Measurements from ENCODE around the gene BCLAF1.

BCLAF1 gene, protein sequence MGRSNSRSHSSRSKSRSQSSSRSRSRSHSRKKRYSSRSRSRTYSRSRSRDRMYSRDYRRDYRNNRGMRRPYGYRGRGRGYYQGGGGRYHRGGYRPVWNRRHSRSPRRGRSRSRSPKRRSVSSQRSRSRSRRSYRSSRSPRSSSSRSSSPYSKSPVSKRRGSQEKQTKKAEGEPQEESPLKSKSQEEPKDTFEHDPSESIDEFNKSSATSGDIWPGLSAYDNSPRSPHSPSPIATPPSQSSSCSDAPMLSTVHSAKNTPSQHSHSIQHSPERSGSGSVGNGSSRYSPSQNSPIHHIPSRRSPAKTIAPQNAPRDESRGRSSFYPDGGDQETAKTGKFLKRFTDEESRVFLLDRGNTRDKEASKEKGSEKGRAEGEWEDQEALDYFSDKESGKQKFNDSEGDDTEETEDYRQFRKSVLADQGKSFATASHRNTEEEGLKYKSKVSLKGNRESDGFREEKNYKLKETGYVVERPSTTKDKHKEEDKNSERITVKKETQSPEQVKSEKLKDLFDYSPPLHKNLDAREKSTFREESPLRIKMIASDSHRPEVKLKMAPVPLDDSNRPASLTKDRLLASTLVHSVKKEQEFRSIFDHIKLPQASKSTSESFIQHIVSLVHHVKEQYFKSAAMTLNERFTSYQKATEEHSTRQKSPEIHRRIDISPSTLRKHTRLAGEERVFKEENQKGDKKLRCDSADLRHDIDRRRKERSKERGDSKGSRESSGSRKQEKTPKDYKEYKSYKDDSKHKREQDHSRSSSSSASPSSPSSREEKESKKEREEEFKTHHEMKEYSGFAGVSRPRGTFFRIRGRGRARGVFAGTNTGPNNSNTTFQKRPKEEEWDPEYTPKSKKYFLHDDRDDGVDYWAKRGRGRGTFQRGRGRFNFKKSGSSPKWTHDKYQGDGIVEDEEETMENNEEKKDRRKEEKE

DNA sequence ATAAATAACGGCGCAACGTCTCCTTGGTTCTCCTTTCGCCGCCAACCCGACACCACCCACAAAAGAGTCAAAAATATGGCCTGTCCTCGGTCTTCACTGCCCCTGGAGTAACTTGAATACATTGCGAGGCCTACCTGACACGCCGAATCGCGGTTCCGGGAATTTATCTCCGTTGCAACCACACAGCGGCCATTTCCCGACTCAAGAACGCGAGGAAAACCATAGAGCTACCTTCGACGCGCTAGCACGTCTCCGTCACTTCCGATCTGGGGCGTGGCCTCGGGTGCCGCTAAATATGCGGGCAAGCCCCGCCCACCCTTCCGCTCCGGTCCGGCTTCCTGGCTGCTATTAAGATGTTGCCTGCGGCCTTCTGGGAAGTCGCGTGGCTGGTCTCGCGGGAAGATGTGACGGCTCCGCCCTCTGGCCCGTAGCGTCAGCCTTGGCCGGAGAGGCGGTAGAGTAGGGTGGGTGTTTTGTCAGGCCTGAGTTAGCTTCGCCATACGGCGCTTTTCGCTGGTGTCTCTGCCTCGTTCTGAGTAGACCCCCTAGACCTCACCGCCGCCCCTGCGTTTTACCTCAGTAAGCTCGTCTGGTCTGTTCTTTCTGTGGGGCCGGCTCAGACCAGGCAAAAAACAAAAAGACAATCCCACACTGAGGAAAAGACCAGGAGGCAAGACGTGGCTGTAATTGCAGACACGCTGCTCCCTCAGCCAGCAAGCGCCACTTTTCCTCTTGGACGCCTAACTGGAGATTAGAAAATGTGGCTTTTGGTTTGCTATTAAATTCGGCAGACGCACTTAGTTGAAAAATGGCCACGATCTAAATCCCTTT lies at the start of gene BCLAF1:
Gene BCLAF1 (minus strand): TSS at position 268 of the 831 bp plus-strand sequence. CDS start 9,980 bp downstream, outside the sequence.
- peak; percentile 98 to 99 for DNase-seq (ENCODE audit: low read depth in 2 of 2)

DNA sequence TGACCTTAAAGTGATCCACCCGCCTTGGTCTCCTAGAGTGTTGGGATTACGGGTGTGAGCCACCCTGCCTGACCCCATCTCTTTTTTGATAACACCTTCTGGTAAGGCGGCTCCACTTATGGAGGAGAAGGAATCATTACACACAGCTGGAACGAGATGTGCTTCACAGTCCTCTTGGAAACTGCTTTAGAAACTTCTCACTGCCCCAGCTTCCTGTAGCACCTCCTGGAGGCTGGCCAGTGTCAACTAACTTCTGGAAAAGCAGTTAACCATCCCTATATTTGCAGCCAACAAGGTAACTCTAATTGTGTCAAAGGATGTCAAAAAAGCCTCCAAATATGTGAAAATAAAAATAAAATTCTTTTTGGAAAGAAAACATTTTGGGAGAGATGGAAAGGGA lies 48.8 kb upstream of the BCLAF1 start:
- DNase-seq (ENCODE audit: low read depth in 2 of 2), result no peak

DNA sequence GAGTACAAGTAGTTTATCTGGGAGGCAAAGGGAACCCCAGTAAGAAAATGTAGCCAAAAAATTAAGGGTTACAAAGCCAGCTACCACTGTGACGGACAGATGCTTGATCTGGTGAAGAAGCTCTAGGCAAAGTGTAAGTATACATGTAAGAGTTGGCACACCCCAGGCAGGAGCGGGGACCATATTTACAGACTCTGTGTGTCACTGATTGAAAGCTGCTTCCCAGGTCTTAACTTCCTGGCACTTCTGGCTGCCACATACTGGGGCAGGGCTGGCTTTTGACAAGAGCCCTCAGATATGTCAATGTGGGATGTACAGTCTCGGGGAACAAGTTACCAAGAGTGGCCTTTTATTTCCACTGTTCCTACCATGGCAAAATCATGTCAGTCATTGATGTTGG lies 48.0 kb upstream of the BCLAF1 start:
- DNase-seq (ENCODE audit: low read depth in 2 of 2), result no peak

DNA sequence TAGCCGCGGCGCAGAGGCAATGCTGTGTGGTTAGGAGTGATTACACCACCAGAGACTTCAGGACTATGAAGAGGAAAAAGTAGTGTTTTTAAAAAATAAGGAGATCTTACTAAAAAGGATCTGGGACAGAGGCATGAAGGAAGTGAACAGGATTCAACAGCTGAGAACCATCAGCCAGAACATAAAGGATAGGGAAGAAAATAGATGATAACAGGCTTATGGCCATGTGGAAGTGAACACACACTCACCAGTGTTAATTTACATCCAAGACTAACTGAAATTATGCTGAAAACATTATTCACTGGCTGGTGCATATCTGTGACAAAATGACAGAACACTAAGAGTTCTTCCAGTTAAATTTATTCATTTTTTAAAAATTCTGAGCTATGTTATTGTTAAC lies 47.5 kb upstream of the BCLAF1 start:
- no peak for DNase-seq (ENCODE audit: low read depth in 2 of 2)

DNA sequence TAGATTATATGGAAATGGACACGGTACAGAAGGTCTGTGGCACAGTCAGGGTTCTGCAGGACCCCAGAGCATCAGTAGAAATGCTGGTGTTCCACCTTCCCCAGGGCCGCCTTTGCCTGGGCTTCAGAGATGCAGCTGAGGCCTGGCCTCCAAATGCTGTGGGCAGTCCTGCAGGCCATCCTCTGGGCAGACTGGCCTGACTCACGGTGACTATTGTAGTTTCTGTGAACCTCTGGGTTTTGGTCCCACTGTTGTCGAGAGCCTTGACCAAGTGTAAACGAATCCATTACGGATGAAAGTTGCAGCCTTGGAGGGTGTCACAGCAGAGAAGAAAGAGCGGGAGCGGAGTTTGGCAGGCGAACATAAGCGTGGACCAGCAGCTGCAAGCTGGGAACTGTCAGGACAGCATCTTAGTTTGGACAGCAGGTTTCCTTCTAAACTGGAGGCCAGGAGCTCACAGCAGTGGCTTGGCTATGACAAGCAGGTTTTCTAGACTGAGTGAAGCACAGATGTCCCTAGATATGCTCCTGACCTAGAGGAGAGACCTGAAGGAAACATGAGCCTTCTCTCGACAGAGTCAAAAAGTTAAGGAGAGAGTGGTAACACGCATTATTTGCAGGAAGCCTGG lies 46.2 kb upstream of the BCLAF1 start:
- no peak for DNase-seq (ENCODE audit: low read depth in 2 of 2)

DNA sequence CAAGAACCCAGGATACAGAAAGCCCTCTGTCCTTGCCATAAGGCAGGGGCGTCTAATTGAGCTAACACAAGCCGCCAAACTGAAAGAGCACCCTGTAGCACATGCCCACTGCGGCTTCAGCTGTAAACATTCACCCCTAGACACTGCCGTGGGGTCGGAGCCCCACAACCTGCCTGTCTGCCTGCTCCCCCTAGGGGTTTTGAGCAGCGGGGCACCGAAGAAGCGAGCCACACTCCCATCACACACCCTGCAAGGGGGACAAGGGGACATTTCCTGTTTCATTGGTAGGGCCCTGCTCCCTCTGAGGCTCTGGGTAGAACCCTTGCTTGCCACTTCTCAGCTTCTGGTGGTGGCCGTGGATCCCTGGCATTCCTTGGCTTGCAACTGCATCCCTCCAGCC lies 45.2 kb upstream of the BCLAF1 start:
- DNase-seq (ENCODE audit: low read depth in 2 of 2), result no peak

DNA sequence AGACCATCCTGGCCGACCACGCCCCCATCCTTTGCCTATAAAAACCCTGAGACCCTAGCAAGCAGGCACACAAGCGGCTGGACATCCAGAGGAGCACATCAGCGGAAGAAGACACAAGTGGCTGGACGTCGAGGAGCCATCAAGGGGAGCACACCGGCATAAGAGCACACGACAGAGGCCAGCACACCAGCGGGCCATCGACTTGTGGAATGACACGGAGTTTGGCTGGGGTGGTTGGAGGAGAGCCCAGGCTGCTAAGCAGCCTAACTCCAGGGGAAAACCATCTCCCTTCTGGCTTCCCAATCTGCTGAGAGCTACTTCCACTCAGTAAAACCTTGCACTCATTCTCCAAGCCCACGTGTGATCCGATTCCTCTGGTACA lies 44.8 kb upstream of the BCLAF1 start:
- no peak for DNase-seq (ENCODE audit: low read depth in 2 of 2)

DNA sequence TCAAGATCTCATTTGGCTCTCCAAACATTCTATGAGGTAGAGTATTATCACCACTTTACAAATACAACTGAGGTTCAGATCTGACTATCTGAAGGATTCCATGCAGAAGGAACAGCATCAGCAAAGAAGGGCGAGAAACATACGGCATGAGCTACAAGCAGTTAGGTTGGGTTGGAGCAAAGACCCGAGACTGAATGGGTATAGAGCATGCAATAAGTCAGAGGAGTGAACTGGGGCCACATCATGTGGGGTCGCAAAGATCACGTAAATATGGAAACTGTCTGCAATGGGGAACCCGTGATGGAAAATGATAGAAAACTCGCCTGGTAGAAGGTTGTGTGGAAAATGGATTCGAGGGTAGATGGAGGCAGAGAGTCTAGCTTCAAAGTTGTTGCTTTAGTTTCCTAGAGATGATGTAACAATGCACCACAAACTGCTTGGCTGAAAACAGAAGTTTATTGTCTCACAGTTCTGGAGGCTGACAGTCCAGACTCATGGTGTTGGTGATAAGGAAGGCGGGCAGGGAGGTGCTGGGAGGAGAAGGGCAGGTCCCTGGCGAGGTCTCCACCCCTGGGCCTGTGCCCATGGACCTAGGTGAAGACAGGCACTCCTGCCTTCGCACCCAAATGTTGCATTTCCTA lies 44.3 kb upstream of the BCLAF1 start:
- no peak for DNase-seq (ENCODE audit: low read depth in 2 of 2)

DNA sequence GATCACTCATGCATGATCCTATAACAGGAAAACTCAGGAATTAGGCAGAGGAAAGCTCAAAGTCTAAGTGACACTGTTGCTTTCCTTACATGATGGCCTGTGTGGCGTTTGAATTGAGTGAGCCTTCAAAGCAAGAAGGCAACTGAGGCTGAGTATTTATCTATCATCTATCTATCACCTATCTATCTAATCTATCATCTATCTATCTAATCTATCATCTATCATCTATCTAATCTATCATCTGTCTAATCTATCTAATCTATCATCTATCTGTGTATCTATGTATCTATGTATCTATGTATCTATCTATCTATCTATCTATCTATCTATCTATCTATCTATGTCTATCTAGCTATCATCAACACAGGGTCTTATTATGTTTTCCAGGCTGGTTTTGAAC lies 41.8 kb upstream of the BCLAF1 start:
- DNase-seq (ENCODE audit: low read depth in 2 of 2), result no peak

DNA sequence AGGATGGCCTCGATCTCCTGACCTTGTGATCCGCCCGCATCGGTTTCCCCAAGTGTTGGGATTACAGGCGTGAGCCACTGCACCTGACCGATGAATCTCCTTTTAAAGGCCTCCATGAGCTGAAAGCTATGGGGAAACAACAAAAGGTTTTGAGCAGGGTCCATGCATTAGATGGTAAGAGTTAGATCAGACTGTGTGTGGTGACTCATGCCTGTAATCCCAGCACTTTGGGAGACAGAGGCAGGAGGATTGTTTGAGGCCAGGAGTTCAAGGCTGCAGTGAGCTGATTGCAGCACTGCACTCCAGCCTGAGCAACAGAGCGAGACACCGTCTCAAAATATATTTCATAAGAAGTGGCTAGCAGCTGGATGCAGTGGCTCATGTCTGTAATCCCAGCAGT lies 41.0 kb upstream of the BCLAF1 start:
- no peak for DNase-seq (ENCODE audit: low read depth in 2 of 2)

DNA sequence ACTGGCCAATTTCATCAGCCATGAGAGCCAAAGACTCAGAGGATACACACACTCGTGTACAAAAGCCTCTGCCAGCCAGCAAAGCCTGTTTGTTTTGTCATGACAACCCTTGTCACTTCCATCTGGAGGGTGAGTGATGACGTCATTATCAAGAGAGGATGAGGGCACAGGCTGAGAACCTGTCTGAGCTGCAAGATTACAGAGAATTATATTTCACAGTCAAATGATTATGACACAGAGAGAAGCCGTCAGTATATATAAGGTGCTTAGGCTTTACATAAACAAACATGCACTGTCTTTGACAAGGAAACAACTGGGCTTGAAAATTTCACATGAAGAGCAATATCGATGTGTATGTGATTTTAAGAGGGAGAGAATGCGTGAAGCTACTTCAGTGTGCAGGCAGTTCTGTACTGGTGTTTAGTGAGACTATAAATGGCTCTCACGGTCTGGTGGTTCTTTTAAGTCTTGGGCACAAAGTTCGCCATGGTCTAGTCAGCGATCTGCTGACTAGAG lies 36.5 kb upstream of the BCLAF1 start:
- DNase-seq (ENCODE audit: low read depth in 2 of 2), result no peak

DNA sequence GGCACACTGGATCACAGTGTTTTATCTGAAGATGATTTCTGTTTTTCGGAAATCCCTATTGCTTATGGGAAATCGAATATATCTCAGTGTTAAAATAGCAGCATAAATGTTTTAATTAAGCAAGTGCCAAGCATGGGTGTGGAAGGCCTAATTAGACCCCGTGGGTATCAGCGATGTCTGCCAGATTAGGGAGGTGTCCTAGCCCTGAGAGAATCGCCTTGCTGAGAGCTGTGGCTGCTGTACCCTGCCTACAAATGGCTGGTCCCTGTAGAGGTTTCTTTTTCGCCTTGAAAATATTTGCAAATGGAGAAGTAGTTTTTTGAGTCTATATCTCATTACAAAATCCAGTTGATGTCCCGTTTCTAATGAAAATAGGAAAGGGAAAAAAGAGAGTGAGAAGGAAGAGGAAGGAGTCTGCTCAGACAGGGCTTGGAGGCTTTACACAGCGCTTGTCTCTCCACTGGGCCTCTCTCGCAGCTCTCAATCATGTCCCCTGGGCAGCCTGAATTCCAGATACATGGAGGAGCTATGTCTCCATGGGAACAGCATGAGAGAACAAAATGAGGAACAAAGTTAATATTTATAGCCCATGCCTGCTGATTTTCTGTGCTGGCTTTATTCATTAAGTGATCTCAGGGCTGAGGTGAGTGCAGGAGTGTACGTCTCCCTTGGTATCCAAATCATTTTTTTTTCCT lies 35.2 kb upstream of the BCLAF1 start:
- DNase-seq (ENCODE audit: low read depth in 2 of 2), result no peak

DNA sequence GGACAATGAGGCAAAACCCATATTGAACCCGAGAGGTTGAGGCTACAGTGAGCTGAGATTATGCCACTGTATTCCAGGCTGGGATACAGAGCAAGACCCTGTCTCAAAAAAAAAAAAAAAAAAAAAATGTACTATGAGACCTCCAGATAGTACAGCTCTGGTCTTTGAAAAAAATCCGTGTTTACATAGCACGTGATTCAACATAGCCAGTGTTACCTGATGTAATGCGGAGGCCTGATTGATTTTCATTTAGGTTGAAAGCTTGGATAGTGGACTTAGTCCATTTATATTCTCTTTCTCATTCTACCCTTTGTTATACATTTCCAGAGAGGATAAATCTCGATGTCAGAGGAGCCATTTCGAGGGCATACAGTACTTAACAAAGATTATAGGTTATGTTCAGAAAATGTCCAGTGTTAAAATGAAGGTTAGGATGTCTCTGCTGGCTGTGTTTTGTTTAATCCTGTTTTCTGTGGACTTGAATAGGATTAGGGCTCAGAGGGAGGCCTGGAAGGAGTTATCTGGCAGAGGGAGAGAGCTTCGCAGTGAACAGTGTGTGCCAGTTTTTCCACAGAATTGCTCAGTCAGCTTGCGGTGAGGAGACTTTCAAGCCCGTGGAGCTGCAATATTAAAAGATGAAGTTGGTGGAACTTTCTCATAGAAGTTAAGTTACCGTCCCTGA lies 33.9 kb upstream of the BCLAF1 start:
- no peak for DNase-seq (ENCODE audit: low read depth in 2 of 2)

DNA sequence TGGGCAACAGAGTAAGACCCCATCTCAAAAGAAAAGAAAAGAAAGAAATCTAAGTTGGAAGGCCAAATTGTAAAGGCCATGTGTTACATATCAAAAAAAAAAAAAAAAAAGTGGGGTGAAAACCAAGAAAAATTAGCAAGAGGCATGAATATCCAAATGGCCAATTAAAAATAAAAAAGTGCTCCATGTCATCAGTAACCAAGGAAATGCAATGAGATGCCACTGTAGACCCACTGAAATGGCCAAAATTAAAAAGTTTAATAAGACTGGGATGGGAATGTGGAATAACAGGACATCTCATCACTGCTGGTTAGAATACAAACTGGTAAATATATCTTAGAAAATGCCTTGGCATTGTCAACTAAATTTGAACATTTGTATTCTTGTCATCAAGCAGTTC lies 30.1 kb upstream of the BCLAF1 start:
- no peak for DNase-seq (ENCODE audit: low read depth in 2 of 2)

DNA sequence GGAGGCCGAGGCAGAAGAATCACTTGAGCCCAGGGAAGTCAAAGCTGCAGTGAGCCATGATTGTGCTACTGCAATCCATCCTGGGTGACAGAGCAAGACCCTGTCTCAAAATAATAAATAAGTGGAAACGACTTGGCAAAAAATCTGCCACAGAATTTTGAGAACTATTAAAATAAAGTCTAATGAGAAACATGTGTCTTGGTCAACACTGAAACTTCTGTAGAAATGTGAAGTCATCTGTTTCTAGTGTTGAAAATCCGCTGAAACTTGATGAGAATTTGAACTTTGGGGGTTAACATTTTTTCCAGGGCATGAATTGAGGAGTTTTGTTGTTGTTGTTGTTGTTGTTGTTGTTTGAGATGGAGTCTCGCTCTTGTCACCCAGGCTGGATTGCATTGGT lies 29.0 kb upstream of the BCLAF1 start:
- no peak for DNase-seq (ENCODE audit: low read depth in 2 of 2)

DNA sequence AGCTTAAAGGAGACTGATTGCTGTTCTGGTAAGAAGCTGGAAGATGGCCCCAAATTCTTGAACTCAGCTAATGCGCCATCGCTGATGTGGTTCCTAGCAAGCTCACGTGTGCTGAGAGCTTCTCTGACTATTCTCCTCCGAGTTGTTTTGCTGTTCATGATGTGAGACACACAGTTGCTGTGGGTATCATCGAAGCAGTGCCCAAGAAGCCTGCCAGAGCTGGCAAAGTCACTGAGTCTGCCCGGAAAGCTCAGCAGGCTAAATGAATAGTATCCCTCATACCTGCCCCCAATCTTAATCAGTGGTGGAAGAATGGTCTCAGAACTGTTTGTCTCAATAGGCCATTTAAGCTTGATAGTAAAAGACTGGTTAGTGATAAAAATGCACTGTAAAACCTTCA lies 28.3 kb upstream of the BCLAF1 start:
- DNase-seq (ENCODE audit: low read depth in 2 of 2), result no peak

DNA sequence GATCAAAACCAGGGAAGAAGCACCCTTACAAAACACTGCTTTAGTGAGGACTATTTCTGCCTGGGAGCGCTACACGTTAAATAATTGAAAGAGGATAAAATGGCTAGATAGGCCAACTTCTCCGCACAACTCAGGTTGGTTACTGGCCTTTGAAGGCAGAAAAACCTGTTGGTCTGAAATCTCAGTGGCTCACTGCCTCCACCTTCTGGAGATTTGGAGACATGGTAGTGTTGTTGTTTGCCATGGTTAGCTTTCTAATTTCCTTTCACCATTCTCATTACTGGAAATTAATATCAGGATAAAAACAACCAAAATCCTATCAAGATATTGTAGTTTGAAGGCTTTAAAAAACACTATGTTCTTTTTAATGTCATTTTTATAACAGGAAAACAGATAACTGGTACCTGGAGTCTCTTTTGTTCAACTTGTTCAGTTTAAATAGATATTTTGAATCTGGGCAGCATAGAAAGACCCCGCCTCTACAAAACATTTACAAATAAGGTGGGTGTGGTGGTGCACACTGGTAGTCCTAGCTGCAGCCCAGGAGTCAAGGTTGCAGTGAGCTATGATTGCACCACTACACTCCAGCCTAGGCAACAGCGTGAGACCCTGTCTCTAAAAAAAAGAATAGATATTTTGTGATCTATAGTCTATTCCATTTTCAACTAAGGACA lies 27.5 kb upstream of the BCLAF1 start:
- peak; percentile 18 to 31 for DNase-seq (ENCODE audit: low read depth in 2 of 2)

DNA sequence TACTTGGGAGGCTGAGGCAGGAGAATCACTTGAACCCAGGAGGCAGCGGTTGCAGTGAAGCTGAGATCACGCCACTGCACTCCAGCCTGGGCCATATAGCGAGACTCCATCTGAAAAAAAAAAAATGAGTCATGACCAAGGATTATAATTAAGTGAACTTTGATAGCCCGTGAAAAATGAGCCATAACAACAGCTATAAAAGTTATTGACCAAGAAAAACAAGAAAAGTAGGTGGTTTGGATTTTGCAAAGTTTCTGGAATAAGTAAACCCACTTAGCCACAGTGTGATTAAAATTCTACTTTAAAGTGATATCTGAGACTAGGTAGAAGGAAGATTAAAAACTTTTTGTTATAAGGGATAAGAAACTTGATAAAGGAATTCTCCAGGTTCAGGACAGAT lies 25.9 kb upstream of the BCLAF1 start:
- DNase-seq (ENCODE audit: low read depth in 2 of 2), result no peak

DNA sequence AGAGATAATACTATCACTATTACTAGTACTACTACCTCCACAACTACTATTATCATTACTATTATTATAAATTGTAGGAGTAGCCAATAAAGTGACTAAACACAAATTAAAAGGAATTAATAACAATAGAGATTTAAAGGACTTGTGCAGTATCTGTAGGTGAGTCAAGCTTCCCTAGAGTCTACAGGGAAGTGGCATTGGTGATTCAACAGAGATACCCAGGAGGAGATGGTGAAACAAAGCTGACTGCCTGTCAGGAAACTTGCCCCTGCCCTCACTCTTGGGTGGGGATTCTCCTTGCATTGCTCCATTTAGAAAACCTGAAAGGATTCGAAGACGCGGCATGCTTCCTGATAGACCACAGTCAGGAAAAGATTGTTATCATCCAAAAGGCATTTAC lies 23.3 kb upstream of the BCLAF1 start:
- no peak for DNase-seq (ENCODE audit: low read depth in 2 of 2)

All from activated CD8-positive, alpha-beta memory T cell treated with anti-CD3 and anti-CD28 coated beads for 4 hours (primary cell).